Hepatic stellate cell (primary cell): ENCODE measurements around the gene RNF182.
A peak's percentile ranks its signal among the peaks of the same experiment; 100 is the strongest.
"Not testable (repeated sequence)": the region's sequence is repeated elsewhere in the genome, so short reads cannot be mapped to it uniquely, and the experiment has no call there.

Source experiments
- DNase-seq: peaks from one replicate; pipeline ENCODE4 v3.0.0; 2011; ENCODE audit warnings: low spot score

Gene RNF182

DNA sequence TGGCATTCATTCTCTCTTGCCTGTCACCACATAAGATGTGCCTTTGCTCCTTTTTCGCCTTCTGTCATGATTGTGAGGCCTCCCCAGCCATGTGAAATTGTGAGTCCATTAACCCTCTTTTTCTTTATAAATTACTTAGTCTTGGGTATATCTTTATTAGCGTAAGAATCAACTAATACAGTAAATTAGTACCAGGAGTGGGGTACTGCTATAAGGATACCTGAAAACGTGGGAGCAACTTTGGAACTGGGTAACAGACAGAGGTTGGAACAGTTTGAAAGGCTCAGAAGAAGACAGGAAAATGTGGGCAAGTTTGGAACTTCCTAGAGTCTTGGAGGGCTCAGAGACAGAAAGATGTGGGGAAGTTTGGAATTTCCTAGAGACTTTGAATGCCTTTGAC is 46.6 kb downstream of the RNF182 start:
- no peak for DNase-seq

DNA sequence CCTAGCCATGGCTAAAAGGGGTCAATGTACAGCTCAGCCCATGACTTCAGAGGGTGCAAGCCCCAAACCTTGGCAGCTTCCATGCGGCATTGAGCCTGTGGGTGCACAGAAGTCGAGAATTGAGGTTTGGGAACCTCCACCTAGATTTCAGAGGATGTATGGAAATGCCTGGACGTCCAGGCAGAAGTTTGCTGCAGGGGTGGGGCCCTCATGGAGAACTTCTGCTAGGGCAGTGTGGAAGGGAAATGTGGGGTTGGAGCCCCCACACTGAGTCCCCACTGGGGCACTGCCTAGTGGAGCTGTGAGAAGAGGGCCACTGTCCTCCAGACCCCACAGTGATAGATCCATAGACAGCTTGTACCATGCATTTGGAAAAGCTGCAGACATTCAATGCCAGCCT is 47.9 kb downstream of the RNF182 start:
- DNase-seq, result not testable (repeated sequence)

DNA sequence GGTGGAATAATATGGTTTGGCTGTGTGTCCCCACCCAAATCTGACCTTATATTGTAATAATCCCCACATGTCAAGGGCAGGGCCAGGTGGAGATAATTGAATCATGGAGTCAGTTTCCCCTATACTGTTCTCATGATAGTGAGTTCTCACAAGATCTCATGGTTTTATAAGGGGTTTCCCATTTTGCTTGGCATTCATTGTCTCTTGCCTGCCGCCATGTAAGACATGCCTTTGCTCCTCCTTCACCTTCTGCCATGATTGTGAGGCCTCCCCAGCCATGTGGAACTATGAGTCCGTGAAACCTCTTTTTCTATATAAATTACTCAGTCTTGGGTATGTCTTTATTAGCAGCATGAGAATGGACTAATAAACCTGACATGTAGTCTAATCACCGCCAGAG is 48.7 kb downstream of the RNF182 start:
- DNase-seq, result not testable (repeated sequence)

DNA sequence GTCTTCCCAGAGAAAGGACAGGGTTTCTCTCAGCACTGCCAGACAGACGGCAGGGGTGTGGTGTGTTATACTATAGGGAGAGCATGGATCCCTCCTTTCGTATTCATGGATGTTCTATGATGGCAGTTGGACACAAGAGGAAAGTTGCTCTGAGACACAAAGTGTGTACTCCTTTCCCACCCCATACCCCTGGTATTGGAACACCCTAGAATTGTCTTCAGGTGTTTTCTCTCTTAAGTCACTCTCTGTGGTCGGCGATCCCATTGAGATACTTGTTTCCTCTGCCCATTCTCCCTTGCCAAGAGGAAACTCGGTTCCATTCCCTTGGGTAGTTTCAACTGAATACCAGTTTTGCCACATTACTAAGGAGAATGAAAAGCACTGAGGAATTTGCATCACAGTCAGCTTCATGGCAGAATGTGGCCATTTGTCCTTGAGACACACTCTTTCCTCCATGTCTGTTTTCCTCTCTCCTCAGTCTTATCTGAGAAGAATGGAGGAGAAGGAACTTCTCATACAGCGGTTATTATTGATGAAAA is 53.4 kb downstream of the RNF182 start:
- no peak for DNase-seq

DNA sequence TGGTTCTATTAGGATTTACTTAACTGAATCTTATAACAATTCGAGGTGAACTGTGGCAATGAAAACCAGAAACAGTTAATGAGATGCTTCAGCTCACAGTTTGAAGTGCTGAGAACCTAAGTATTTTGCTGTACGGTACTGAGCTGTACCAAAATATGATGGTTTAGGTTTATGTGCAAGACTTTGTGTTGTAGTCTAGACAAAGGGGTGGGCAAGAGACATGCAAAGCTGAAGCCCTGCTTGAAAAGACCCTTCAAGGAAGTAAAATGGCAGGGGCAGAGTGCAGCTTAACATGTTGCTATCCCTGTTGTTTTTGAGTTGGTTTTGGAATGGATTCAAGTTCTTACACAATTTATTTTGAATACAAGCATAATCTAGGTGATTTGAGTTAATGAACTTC is 54.0 kb downstream of the RNF182 start:
- no peak for DNase-seq

DNA sequence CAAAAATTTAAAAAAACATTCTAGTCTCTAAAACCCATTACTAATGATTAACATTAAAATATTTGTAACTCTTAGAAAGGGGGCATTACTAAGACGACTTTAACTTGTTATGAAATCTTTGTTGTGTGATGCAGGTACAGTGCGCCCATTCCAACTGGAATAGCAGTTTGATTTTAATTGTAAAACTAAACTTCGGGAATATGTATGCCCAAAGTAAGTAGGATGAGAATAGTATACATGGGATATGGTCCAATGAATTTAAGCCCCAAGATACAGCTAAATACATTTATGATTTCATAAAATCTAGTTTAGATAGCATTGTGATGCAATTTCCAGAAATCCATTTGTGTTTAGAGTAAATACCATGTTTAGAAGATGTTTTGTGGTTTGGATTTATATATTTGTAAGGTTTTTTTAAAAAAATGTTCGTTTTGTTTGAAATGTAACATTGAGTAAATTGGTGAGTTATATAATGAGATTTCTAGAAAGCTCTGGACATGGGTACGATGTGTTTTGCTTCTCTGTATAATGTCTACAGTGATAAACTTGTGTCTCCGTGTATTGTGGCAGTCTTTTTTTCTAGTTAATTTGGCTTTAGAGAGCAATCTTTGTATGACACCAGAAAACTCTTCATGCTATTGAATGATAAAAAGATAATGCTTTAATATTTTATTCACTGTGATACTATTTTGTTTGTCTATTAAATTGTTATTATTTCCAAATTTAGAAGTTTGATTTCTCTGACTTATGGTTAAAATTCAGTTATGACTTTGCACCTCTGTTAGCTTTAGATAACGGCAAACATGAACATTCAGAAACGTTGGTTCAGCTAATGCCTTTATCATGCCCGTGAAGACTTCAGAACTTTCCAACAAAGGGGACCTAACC is 54.8 kb downstream of the RNF182 start:
- DNase-seq, result no peak

DNA sequence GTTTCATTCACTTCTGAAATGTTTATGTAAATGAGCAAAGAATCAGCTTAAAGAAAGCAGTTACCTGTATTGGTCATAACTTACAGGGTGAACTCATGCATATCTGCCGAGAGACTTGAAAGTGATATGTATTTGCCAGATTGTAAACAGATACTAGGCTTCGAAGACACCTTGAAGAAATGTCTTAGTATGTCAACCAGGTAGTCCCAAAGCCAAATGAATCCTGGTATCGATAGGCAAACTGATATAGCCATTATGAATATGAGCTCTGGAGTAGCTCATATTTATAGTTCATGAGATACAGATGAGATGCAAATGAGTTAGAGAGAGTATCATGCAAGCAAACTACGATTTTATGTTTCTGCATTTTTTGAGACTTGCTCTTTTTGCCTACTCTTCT is 55.8 kb downstream of the RNF182 start:
- DNase-seq, result no peak

DNA sequence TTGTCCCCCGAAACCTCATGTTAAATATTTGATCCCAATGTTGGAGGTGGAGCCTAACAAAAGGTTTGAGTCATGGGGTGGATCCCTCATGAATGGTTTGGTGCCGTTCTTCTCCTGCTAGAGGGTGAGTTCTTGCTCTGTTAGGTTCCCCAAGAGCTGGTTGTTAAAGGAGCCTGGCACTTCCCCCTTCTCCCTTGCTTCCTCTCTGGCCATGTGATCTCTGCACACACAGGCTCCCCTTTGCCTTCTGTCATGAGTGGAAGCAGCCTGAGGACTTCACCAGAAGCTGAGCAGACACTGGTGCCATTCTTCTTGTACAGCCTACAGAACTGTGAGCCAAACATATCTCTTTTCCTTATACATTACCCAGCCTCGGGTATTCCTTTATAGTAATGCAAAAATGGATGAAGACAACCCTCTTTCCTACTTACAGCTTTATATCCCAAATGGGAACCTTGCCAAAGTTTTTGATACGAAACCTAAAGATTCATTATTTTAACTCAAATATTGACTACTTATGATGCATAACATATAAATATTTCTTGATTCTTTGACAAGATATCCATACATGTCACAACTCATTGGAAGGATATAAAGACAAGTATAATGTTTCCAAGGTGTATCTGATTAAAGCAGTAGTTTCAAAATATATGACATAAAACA is 61.0 kb downstream of the RNF182 start:
- no peak for DNase-seq

DNA sequence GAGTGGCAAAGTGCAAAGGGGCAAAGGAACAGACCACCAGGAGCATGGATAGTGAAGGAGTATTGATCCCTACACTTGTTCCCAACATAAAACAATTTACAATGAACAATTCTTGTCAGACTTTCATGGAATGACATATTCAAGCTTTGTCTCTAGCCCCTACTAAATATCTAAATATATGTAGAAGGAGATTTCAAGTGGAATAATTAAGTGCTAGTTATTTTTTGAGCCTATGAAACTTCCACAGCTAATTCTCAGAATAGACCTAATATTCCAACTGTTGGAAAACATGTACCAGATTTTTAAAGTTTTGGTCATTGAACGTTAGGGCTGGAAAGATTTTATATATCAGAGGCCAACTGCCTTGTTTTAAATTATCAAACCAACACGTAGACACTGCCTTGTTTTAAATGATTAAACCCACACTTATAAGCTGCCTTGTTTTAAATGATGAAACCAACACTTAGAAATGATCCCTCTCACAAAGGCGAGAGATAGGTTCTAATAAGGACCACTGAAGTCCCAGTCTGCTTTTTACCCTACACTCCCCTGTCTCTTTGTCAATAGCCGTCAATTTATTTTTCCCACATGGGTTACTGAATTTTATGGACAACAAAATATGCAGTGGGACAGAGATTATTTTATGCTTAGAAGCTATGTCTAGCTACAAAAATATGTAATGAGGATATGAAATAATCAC is 62.1 kb downstream of the RNF182 start:
- no peak for DNase-seq

DNA sequence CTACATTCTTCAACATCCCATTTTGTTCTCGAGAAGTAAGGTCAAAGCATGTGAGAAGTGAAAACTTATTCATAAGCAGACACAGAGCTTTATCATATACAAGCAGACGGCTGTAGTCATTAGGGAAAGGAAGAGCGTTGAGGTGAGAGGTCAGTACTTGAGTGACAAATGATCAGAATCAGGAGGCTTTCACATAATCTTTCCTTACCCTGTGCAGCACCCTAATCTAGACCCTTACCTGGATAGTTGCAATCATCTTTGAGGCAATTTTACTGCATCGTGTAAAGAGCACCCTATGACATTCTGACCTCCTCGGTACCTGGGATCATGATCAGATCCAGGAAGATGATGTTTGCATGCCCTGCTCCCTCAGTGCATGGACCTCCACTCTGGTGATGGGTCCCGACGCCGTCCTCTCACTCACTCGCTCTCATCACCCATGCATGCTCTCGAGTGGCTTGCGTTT is 62.7 kb downstream of the RNF182 start:
- DNase-seq, result no peak

DNA sequence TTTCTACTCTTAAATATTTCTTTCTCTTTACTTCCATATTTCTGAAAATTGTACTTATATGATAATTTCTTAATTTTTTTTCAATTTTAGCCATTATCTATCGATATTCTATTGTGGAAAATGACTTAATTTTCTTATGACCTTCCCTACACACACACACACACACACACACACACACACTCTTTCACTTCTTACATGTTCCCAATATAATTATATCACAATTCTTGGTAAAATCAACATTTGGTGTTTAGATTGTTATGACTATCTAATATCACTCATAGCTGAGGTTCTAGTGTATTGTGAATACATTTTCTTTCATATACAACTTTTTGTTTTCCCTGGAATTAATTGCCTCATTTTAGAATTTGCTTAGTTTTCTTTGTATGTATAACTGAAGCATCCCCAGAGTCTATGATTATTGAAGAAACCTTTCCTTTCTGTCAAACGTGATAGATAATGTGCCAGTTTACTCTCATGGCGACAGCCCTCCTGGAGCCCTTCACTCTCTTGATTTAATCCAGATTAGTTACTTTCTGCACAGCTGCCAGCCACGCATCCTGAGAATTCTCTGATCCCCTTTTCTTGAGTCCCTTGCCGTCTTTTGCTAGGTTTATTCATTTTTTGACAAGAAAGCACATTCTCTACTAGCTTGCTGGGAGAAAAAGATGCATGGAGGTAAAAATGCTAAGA is 63.4 kb downstream of the RNF182 start:
- DNase-seq, result no peak

DNA sequence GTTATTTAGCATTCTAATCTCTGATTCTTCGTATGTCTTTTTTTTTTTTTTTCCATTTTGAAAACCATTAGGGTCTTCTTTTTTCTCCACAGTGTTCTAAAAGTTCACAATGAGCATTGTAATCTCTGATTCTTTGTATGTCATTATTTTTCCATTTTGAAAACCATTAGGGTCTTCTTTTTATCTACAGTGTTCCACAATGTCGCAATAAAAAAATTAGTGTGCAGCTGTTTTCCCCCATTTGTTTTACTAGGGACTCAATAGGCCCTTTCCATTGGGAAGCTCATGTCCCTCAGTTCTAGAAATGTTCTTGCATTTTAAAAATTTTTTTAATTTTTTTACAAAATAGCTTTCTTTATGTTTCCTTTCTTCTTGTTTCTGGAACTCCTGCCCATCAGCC is 64.2 kb downstream of the RNF182 start:
- DNase-seq, result no peak

DNA sequence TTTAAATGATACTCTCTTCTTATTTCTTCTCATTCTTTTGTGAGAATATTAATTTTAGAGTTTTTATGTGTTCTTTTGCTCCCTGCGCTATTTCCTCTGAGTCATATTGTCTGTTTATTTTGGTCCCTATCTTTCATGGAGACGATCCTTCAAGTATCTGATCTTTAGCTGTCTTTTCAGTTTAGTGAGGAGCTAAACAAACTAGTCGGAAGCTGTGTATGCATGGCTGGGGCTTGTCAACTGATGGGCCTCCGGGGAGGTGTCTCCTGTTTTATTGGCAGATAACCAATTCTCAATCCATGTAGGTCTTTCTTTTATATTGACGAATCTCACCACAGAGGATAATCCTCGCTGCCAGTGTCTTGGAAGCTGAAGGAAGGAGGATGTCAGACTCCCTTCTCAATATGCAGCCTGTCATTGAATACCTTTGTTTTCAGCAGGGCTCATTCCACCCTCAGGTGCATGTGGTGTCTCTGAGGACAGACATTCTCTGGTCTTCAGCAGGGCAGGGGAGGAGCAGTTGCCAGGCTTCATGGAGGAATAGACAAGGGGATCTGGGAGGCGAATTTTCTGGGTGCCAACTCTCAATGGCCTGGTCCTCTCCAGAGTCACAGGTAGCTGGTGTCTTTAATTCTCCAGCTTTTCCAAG is 64.9 kb downstream of the RNF182 start:
- no peak for DNase-seq

DNA sequence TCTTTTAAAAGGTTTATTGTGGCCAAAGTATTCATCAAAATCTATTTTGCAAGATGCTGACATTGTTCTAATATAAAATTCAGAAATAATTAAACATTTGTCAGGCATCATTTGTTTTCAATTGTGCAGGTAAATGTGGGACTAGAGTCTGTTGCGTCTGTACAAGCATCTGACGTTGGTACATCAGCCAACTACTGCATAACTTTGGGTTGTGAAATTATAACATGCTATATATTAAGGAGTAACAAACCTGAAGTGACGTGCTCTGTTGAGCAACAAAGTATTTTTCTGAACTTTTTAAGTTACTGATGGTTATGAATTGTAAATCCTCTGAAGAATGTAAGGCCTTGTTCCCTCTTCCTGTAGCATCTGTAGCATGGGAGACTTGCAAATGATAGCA is 66.0 kb downstream of the RNF182 start:
- DNase-seq, result no peak

DNA sequence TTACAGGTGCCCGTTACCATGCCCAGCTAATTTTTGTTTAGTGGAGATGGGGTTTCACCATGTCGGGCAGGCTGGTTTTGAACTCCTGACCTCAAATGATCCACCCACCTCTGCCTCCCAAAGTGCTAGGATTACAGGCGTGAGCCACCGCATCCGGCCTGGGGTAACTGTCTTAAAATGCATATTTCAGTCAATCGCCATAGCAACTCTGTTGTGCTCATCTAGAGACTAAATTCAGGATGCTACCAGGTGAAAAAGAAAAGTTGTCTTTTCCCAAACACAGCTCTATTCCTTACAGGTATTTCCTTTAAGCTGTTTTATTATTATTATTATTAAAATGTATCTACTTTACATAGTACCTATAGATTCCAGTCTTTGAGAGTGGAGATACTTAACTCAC is 66.6 kb downstream of the RNF182 start:
- DNase-seq, result no peak

DNA sequence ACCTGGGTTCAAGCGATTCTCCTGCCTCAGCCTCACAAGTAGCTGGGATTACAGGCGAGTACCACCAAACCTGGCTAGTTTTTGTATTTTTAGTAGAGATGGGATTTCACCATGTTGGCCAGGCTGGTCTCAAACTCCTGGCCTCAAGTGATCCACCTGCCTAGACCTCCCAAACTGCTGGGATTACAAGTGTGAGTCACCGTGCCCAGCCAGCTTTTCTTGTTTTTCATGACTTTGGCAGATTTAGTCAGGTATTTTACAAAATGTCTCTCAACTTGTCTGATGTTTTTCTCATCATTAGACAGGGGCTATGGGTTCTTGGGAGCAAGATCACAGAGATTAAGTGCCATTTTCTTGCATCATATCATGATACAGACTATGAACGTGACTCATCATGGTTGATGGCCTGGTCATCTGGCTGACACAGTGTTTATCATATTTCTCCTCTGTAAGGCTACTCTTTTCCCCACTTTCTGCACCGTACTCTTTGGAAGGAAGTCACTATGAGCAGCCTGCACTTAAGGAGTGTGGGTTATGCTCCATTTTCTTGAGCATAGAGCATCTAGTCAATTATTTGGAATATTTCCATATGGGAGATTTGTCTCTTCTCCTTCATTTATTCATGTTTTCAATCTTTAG is 67.8 kb downstream of the RNF182 start:
- no peak for DNase-seq

DNA sequence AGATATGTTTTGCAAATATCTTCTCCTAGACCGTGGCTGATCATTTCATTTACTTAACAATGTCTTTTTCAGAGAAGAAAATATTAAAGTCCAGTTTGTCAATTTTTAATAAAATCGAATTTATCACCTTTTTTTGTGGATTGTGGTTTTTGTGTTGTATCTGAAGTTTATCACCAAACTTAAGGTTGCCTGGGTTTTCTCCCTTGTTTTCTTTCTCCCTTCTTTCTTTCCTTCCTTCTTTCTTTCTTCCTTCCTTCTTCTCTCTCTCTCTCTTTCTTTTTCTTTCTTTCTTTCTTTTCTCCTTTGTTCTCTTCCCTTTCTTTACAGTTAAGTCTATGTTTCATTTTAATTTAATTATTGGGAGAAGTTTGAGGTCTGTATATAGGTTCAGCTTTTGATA is 68.7 kb downstream of the RNF182 start:
- no peak for DNase-seq

DNA sequence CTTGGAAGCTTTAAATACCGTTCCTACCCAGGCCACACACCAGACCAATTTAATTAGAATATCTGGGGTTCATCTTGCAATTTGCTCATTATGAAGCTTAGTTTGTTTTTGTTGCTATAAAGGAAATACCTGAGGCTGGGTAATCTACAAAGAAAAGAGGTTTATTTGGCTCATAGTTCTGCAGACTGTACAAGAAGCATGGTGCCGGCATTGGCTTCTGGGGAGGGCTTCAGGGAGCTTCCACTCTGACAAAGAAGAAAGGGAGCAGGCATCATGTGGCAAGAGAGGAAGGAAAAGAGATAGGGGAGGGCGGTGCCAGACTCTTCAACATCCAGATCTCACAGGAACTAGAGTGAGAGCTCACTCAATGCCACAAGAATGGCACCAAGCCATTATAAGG is 73.6 kb downstream of the RNF182 start:
- DNase-seq, result no peak

DNA sequence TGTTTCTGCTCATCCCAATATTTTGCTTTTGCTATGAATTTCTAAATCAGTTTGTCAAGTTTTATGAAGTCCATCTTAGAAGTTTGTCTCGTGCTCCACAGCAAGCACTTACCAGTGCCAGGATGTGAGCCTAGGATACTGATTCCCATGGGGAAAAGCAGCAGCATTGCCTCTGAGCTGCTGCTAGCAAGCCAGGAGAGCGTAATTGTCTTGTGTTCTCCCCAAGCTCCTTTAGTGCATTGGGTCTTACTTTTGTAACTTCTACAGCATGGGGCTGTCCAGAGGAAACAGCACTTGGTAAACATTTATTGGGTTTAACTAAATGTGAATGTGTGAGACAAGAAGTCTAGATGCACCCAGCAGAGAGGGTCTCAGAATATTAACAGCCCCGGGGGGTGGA is 76.1 kb downstream of the RNF182 start:
- DNase-seq, result no peak

DNA sequence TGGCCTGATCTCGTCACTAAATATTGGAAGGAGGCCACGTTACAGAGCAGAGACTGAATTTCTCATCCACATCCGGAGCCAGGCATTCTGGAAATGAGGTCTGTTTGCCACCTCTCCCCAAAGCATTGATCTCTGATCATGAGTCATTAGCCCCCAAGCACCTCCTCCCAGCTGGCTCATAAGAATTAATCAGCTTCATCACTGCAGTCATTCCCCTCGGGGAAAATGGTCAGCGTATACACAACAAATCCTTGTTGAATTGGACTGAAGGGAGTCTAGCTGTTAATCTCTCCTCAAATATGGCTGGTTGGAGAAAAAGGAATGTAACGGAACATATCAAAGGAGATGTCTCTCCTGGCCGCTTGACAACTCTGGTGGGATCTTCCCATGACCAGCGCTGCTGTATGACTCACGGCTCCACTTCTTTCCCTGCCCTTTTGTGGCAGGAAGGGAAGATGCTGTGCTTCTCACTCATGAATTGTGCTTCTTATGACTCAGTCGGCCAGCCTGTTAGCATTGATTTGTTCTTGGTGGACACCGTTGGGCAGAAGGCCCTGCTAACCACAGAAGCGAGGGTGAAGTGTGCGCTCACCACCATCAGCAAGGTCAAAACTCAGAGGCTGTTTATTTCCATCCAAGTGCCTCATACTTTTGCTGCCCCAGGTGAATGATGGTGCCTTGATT is 76.7 kb downstream of the RNF182 start:
- DNase-seq, result peak; percentile 38
